Measurements from ENCODE around the gene ANK3. TPM values are rescaled to one million over a fixed set of nuclear protein-coding genes. Genes with fewer than 3 reads are reported as not detected.

The ANK3 gene
- total RNA-seq, 1 donor from 2014 or later = 39.1 TPM

- ATAC-seq = no peak
Measured at GRCh38 chr10:60212195-60212594, 177.5 kb downstream of the ANK3 start.

GRCh38 chr10:60209874-60210570 is 179.7 kb downstream of the ANK3 start:
- no peak for ATAC-seq

GRCh38 chr10:60208676-60209269 is 180.9 kb downstream of the ANK3 start:
- peak; percentile 22 for ATAC-seq

GRCh38 chr10:60207894-60208293 is 181.8 kb downstream of the ANK3 start:
- no peak for ATAC-seq

- no peak for ATAC-seq
Measured at GRCh38 chr10:60206735-60207134, 182.9 kb downstream of the ANK3 start.

- no peak for ATAC-seq
Measured at GRCh38 chr10:60205741-60206140, 183.9 kb downstream of the ANK3 start.

- ATAC-seq = no peak
Measured at GRCh38 chr10:60203993-60204618, 185.6 kb downstream of the ANK3 start.

GRCh38 chr10:60200682-60201053 is 189.0 kb downstream of the ANK3 start:
- no peak for ATAC-seq

GRCh38 chr10:60200012-60200681 is 189.5 kb downstream of the ANK3 start:
- ATAC-seq = peak; percentile 8

- ATAC-seq = no peak
Measured at GRCh38 chr10:60197206-60197605, 192.5 kb downstream of the ANK3 start.

- no peak for ATAC-seq
Measured at GRCh38 chr10:60194421-60194820, 195.3 kb downstream of the ANK3 start.

GRCh38 chr10:60192946-60193345 is 196.7 kb downstream of the ANK3 start:
- ATAC-seq = no peak

GRCh38 chr10:60189861-60190475 is 199.7 kb downstream of the ANK3 start:
- ATAC-seq = no peak

- ATAC-seq = no peak
Measured at GRCh38 chr10:60188548-60188947, 201.1 kb downstream of the ANK3 start.

GRCh38 chr10:60187691-60188090 is 202.0 kb downstream of the ANK3 start:
- no peak for ATAC-seq

GRCh38 chr10:60186315-60187071 is 203.2 kb downstream of the ANK3 start:
- ATAC-seq = no peak

- no peak for ATAC-seq
Measured at GRCh38 chr10:60185421-60185820, 204.3 kb downstream of the ANK3 start.

GRCh38 chr10:60182691-60183090 is 207.0 kb downstream of the ANK3 start:
- ATAC-seq = no peak

- ATAC-seq = no peak
Measured at GRCh38 chr10:60176925-60177324, 212.8 kb downstream of the ANK3 start.

GRCh38 chr10:60175441-60175971 is 214.2 kb downstream of the ANK3 start:
- ATAC-seq = peak; percentile 33

- ATAC-seq = peak; percentile 86
Measured at GRCh38 chr10:60172363-60172990, 217.2 kb downstream of the ANK3 start.

All from esophagus mucosa (tissue), 1 donor.